Heart right ventricle (tissue), 16 donors: Measurements from ENCODE around the gene SGIP1. TPM values are rescaled to one million over a fixed set of nuclear protein-coding genes. Genes with fewer than 3 reads are reported as not detected.

ENCODE experiments used
- ATAC-seq, 8 donors: fragments of 200-7000 bp; cut with Tn5 transposase; one replicate each; pipeline ENCODE4 v1.9.1; 2020; ENCODE audit warnings: mild to moderate bottlenecking in 8 of 8, moderate library complexity in 8 of 8, moderate number of reproducible peaks in 1 of 8
- DNase-seq, 2 donors: peaks; one replicate each; pipeline ENCODE4 v3.0.0-alpha.2; 2020
- H3K27ac ChIP-seq, 10 donors: fragments of 200-600 bp; sonication (generic) in 2 of 10; one replicate each; pipeline versions ENCODE4 v1.5.0 to v1.8.0; 2020 to 2022; ENCODE audit warnings: mild to moderate bottlenecking in 3 of 10
- H3K27me3 ChIP-seq, 7 donors: fragments of 200-600 bp; one replicate each; pipeline ENCODE4 v1.8.0; 2021 to 2022; ENCODE audit warnings: mild to moderate bottlenecking in 2 of 7
- H3K36me3 ChIP-seq, 9 donors: fragments of 200-600 bp; sonication (generic) in 1 of 9; one replicate each; pipeline versions ENCODE4 v1.5.0 to v1.8.0; 2020 to 2022; ENCODE audit warnings: mild to moderate bottlenecking in 2 of 9
- H3K4me1 ChIP-seq, 9 donors: fragments of 200-600 bp; sonication (generic) in 1 of 9; one replicate each; pipeline versions ENCODE4 v1.5.0 to v1.8.0; 2020 to 2022; ENCODE audit warnings: mild to moderate bottlenecking in 4 of 9
- H3K4me3 ChIP-seq, 10 donors: fragments of 200-600 bp; sonication (generic) in 2 of 10; one replicate each; pipeline versions ENCODE4 v1.5.0 to v1.8.0; 2020 to 2022; ENCODE audit warnings: mild to moderate bottlenecking in 7 of 10, moderate library complexity in 2 of 10
- H3K9me3 ChIP-seq, 11 donors: fragments of 200-600 bp in 10 of 11; sonication (generic) in 2 of 11; one replicate each; pipeline versions ENCODE4 v1.5.0 to v1.8.0; 2013 to 2022; ENCODE audit warnings: mild to moderate bottlenecking in 2 of 11, control low read depth in 1 of 11, moderate library complexity in 1 of 11
- CTCF ChIP-seq, 9 donors: fragments of 200-600 bp; sonication (generic) in 2 of 9; IDR thresholded peaks; one replicate each; pipeline versions ENCODE4 v1.5.0 to v1.8.0; 2021 to 2022; ENCODE audit warnings: antibody characterized with exemption in 9 of 9, mild to moderate bottlenecking in 5 of 9, moderate library complexity in 1 of 9
- WGBS, 2 donors: extraction: QIAGEN DNeasy Blood & Tissue Kit; methylation state at CpG; one replicate each; pipeline ENCODE4 v1.1.7; 2013; ENCODE audit warnings: inconsistent platforms in 1 of 2; 5-methylcytosine and 5-hydroxymethylcytosine counted together
- intact Hi-C, 10 donors: fragments of 100-400 bp; cut with DNase I; formaldehyde crosslinking; loops; one replicate each; pipeline versions ENCODE4 v1.11.1 to v1.14.2; 2022
- long read RNA-seq, 3 donors: library from polyadenylated mRNA; unstranded; transcript quantifications; one replicate each; pipeline ENCODE4 v2.0.0, GENCODE V29; 2020 to 2021
- polyA plus RNA-seq, 2 donors: library from polyadenylated mRNA; stranded (reverse); fragments of 200-250 nt; gene quantifications; one replicate each; pipeline ENCODE4 v1.2.3, GENCODE V29; 2013
- total RNA-seq, 10 donors: library from RNA; stranded (reverse); fragmentation: NEBNext Ultra II Directional in 3 of 10; extraction: Animal tissue kit (Norgen Biotek cat#: 25700) in 3 of 10; gene quantifications; one replicate each; pipeline versions ENCODE4 v1.2.1 to v1.2.4, GENCODE V29; 2021 to 2023
- donor health status: Arrhythmogenic right ventricular cardiomyopathy.
- donor health status: ischemic (EF 13 %, LVEDD 7.1; RV severe dilation, severe dysfunction).
- donor health status: healthy with polysubstance abuse.
- donor health status: DM: no; HTN: yes; CAD: no.
- donor health status: DM: no; HTN: no; CAD: no.
- donor health status: ischemic (EF 25% LVEDD 6.9; RV normal size, moderate dysfunction).
- donor health status: ischemic (EF 25% LVEDD 5.7; RV mildly dilated, moderate dysfunction).
- donor health status: healthy.
- donor health status: DM: yes; HTN: yes; CAD: no.
- donor health status: Ischemic cardiomyopathy.
- donor health status: ischemic (EF 35%, LVEDD 5.7; RV mildly dilated, moderate dysfunction).
- donor health status: nonischemic (EF 11% LVEDD 7.7; RV severe dilation, severe dysfunction).
- donor health status: DM: yes; HTN: yes; CAD: no.
- donor health status: PGD.
- donor health status: ischemic (EF 29% LVEDD 5.4; RV normal size, mild dysfunction).
- donor health status: nonischemic (EF 23%, LVEDD 6.1; RV moderate dilation, normal function).

SGIP1 gene
- total RNA-seq, result 10 to 100 TPM in 1 of 10 donors, 1 to 10 TPM in 9; 1.6 to 19.6 (median 4.9) TPM
- polyA plus RNA-seq, result 1 to 10 TPM; 3.6 to 7.5 TPM
- long read RNA-seq, donor 1, partial matches to known transcripts, result 2 of 6 reads
- long read RNA-seq, donor 1, other reads (novel, unspliced or antisense), result 4 of 6 reads
- long read RNA-seq, donor 2, result 0 reads
- long read RNA-seq, donor 3, result 0 reads

- DNase-seq (peak; percentile 55 to 80), ATAC-seq (peak; percentile 87 to 96 (median 92))
- peaks cover 0 to 24% (median 0%) of the 10 kb centered on the region in 7 donors for H3K27me3 ChIP-seq
- H3K9me3 ChIP-seq, result no peaks in the 10 kb centered on the region
- H3K36me3 ChIP-seq, result no peaks in the 10 kb centered on the region
- peak within 1 kb of the TSS; percentile 7 to 62 (median 52) for H3K4me3 ChIP-seq
- intact Hi-C loops, result loop anchor here in 4 of 10 donors (10.0 kb wide), 2 partner anchors 141 to 191 kb away; no protein-coding TSS in a partner anchor
- H3K27ac ChIP-seq, result peak within 1 kb of the TSS; percentile 33 to 92 (median 76)
- 9 to 12% methylated on average over 25 of the region's 25 CpGs for WGBS, 2 donors
- peaks cover 0 to 54% (median 11%) of the 10 kb centered on the region in 9 donors for H3K4me1 ChIP-seq
- no peak for TF ChIP-seq CTCF (IDR thresholded peaks at IDR 0.05)
These were observed at the start of gene SGIP1 for GRCh38 chr1:66533804-66534740. SGIP1 (plus strand) TSS chr1:66534153; CDS start chr1:66534359, 206 bp downstream.

GRCh38 chr1:66489151-66489550 lies 44.8 kb upstream of the SGIP1 start:
- intact Hi-C loops, result no loop called here

GRCh38 chr1:66489972-66490601 lies 43.9 kb upstream of the SGIP1 start:
- H3K9me3 ChIP-seq, result peaks cover 0 to 6% (median 0%) of the 10 kb centered on the region in 11 donors
- 43 to 57% methylated on average over 2 of the region's 2 CpGs for WGBS, 2 donors
- no peak for TF ChIP-seq CTCF (IDR thresholded peaks at IDR 0.05)
- ATAC-seq (peak in 6 of 8 donors; percentile 35 to 71 (median 55)), DNase-seq (no peak)
- H3K4me3 ChIP-seq, result no peak overlapping the region
- intact Hi-C loops, result loop anchor here in 1 of 10 donors (5.0 kb wide), 1 partner anchor 38 kb away; no protein-coding TSS in a partner anchor
- H3K27ac ChIP-seq, result peak overlapping the region in 1 of 10 donors; percentile 35
- no peaks in the 10 kb centered on the region for H3K27me3 ChIP-seq
- H3K36me3 ChIP-seq, result no peaks in the 10 kb centered on the region
- H3K4me1 ChIP-seq, result peaks cover 0 to 17% (median 9%) of the 10 kb centered on the region in 9 donors

More at GRCh38 chr1:66489151-66489550, 44.8 kb upstream of the SGIP1 start:
- Histone ChIP-seq H3K27ac (no peak overlapping the region), H3K4me1 (peaks cover 0 to 17% (median 9%) of the 10 kb centered on the region in 9 donors), H3K36me3 (no peaks in the 10 kb centered on the region), H3K27me3 (no peaks in the 10 kb centered on the region), H3K9me3 (peaks cover 0 to 6% (median 0%) of the 10 kb centered on the region in 11 donors), H3K4me3 (no peak overlapping the region)
- DNase-seq (no peak), ATAC-seq (no peak)
- WGBS, 2 donors, result 56 to 66% methylated on average over 2 of the region's 2 CpGs
- no peak for TF ChIP-seq CTCF (IDR thresholded peaks at IDR 0.05)

GRCh38 chr1:66490816-66491215 lies 43.1 kb upstream of the SGIP1 start:
- H3K9me3 ChIP-seq, result no peaks in the 10 kb centered on the region
- no peak for TF ChIP-seq CTCF (IDR thresholded peaks at IDR 0.05)
- H3K27ac ChIP-seq, result peak overlapping the region in 1 of 10 donors; percentile 35
- 22 to 39% methylated on average over 2 of the region's 2 CpGs for WGBS, 2 donors
- H3K4me1 ChIP-seq, result peaks cover 0 to 17% (median 9%) of the 10 kb centered on the region in 9 donors
- H3K4me3 ChIP-seq, result no peak overlapping the region
- DNase-seq, result no peak
- peak in 4 of 8 donors; percentile 51 to 79 (median 62) for ATAC-seq
- intact Hi-C loops, result loop anchor here in 1 of 10 donors (5.0 kb wide), 1 partner anchor 39 kb away; no protein-coding TSS in a partner anchor
- H3K27me3 ChIP-seq, result no peaks in the 10 kb centered on the region
- no peaks in the 10 kb centered on the region for H3K36me3 ChIP-seq
